OCI-LY7 (cell line): Measurements from ENCODE around the gene EPB41. TPM values are rescaled to one million over a fixed set of nuclear protein-coding genes. Genes with fewer than 3 reads are reported as not detected.

Source experiments
- BruUV-seq: library from RNA; stranded (reverse); fragments of 400-500 nt; replicated peaks from 2 replicates; lab custom pipeline; 2021; lab: Mats Ljungman, UMichigan
- CTCF ChIA-PET: fragments of 300-600 bp; sonication (Branson Sonifier 250); formaldehyde crosslinking; loops from one replicate; lab custom pipeline; 2022; ENCODE audit warnings: antibody characterized with exemption; ENCODE audit not compliant: unreplicated experiment; lab: Charles Lee
- POLR2A ChIA-PET: fragments of 300-600 bp; sonication (Branson Sonifier 250); formaldehyde crosslinking; loops from one replicate; lab custom pipeline; 2022; ENCODE audit warnings: antibody characterized with exemption; lab: Charles Lee
- DNase-seq: peaks from one replicate; pipeline ENCODE4 v3.0.0-alpha.2; 2015; ENCODE audit warnings: low spot score
- H2AFZ ChIP-seq: fragments of 200-600 bp; sonication (generic), shearing (Covaris generic); 2 replicates; pipeline ENCODE4 v1.6.1; 2014; ENCODE audit warnings: mild to moderate bottlenecking, antibody characterized with exemption, low read length, moderate library complexity
- H3K27ac ChIP-seq: fragments of 200-600 bp; sonication (generic); 2 replicates; pipeline ENCODE4 v1.5.1; 2014; ENCODE audit warnings: mixed run types, low read depth, mild to moderate bottlenecking, moderate library complexity, low read length, inconsistent platforms; ENCODE audit not compliant: poor library complexity, severe bottlenecking
- H3K36me3 ChIP-seq: fragments of 200-600 bp; sonication (generic); 2 replicates; pipeline ENCODE4 v1.6.1; 2014; ENCODE audit warnings: mild to moderate bottlenecking, antibody characterized with exemption, low read length, moderate library complexity, mixed read lengths; ENCODE audit not compliant: insufficient read depth
- H3K4me1 ChIP-seq: fragments of 200-600 bp; sonication (generic); 2 replicates; pipeline ENCODE4 v1.5.1; 2014; ENCODE audit warnings: mild to moderate bottlenecking, low read length; ENCODE audit not compliant: insufficient read depth, poor library complexity, severe bottlenecking
- H3K4me2 ChIP-seq: fragments of 200-600 bp; sonication (generic); 2 replicates; pipeline ENCODE4 v1.6.1; 2014; ENCODE audit warnings: mild to moderate bottlenecking, low read length
- H3K4me3 ChIP-seq: fragments of 200-600 bp; sonication (generic); 2 replicates; pipeline ENCODE4 v1.5.1; 2014; ENCODE audit warnings: mild to moderate bottlenecking, low read depth, low read length; ENCODE audit not compliant: poor library complexity, severe bottlenecking
- H3K79me2 ChIP-seq: fragments of 200-600 bp; sonication (generic); 2 replicates; pipeline ENCODE4 v1.6.1; 2016; ENCODE audit warnings: low read depth, mild to moderate bottlenecking, low read length, moderate library complexity, mixed read lengths; ENCODE audit not compliant: insufficient read depth
- H3K9me2 ChIP-seq: fragments of 200-600 bp; sonication (generic); 2 replicates; pipeline ENCODE4 v1.6.1; 2016; ENCODE audit warnings: mild to moderate bottlenecking, low read length, mixed read lengths; ENCODE audit not compliant: insufficient read depth
- H3K9me3 ChIP-seq: fragments of 200-600 bp; sonication (generic); 2 replicates; pipeline ENCODE4 v1.6.1; 2014; ENCODE audit warnings: mild to moderate bottlenecking, mixed run types, low read length, mixed read lengths
- H4K20me1 ChIP-seq: fragments of 200-600 bp; sonication (generic); 2 replicates; pipeline ENCODE4 v1.6.1; 2014; ENCODE audit warnings: mild to moderate bottlenecking, antibody characterized with exemption, low read length, moderate library complexity, mixed read lengths; ENCODE audit not compliant: insufficient read depth
- CTCF ChIP-seq: fragments of 200-600 bp; sonication (generic); conservative IDR thresholded peaks from 2 replicates; pipeline ENCODE4 v1.5.1; 2014; ENCODE audit warnings: mild to moderate bottlenecking, antibody characterized with exemption, low read length, moderate library complexity, mixed read lengths
- EZH2phosphoT487 ChIP-seq: fragments of 200-600 bp; sonication (generic); IDR thresholded peaks from 2 replicates; pipeline ENCODE4 v1.6.1; 2018; ENCODE audit warnings: low read depth, borderline replicate concordance, mild to moderate bottlenecking, mixed run types, antibody characterized with exemption, low read length, moderate library complexity, mixed read lengths
- intact Hi-C: fragments of 100-400 bp; cut with micrococcal nuclease; formaldehyde crosslinking; loops from one replicate; pipeline ENCODE4 v1.10.0; 2022; ENCODE audit not compliant: unreplicated experiment
- total RNA-seq, 2 experiments: library from RNA; depleted of rRNA in 1 of 2; stranded (reverse); fragments of >200 nt in 1 of 2; shearing (Covaris generic) in 1 of 2; gene quantifications; 2 replicates each; pipeline ENCODE4 v1.2.3, GENCODE V29; 2014 to 2022

EPB41 gene
- total RNA-seq, 2 experiments from 2014 or later, result 102 to 103 TPM

GRCh38 chr1:28927648-28928313 is 13.4 kb downstream of the EPB41 start:
- H3K4me2 ChIP-seq, result peak overlapping the region; percentile 92
- peak overlapping the region; percentile 93 for H3K27ac ChIP-seq
- no peaks in the 10 kb centered on the region; the same call in 1 of the 2 replicates for H3K36me3 ChIP-seq
- peak overlapping the region; percentile 64 for H3K4me3 ChIP-seq
- peak; percentile 80 for DNase-seq
- H2AFZ ChIP-seq, result no peak overlapping the region
- H4K20me1 ChIP-seq, result no peaks in the 10 kb centered on the region
- peaks cover 47% of the 10 kb centered on the region for H3K4me1 ChIP-seq
- H3K79me2 ChIP-seq, result peaks cover 89% of the 10 kb centered on the region
- intact Hi-C loops, result loop anchor here (1.0 kb wide), 1 partner anchor 13 kb away; the partner anchor contains the start of gene EPB41
- CTCF ChIA-PET, result no interaction called here
- no peaks in the 10 kb centered on the region for H3K9me3 ChIP-seq
- H3K9me2 ChIP-seq, result no peaks in the 10 kb centered on the region
- BruUV-seq, result TSS peak; percentile 27
- TF ChIP-seq EZH2phosphoT487 (no peak), CTCF (no peak)
- POLR2A ChIA-PET, result interaction anchor here (0.6 to 2.0 kb wide), 9 partner anchors 12 to 346 kb away, joined by 3 to 14 read pairs (median 3); partner anchors contain the start of genes EPB41 and GMEB1

GRCh38 chr1:28928314-28928941 is 14.1 kb downstream of the EPB41 start:
- ChIA-PET CTCF (no interaction called here), POLR2A (interaction anchor here (0.6 to 2.0 kb wide), 5 partner anchors 14 to 346 kb away, joined by 3 to 14 read pairs (median 3); partner anchors contain the start of gene EPB41)
- no peaks in the 10 kb centered on the region for H3K9me3 ChIP-seq
- H2AFZ ChIP-seq, result no peak overlapping the region
- BruUV-seq, result no TSS peak
- intact Hi-C loops, result no loop called here
- H3K79me2 ChIP-seq, result peaks cover 92% of the 10 kb centered on the region
- peak overlapping the region; percentile 64 for H3K4me3 ChIP-seq
- H3K4me1 ChIP-seq, result peaks cover 47% of the 10 kb centered on the region
- no peaks in the 10 kb centered on the region for H3K9me2 ChIP-seq
- no peaks in the 10 kb centered on the region; the same call in 1 of the 2 replicates for H4K20me1 ChIP-seq
- no peaks in the 10 kb centered on the region; the same call in 1 of the 2 replicates for H3K36me3 ChIP-seq
- DNase-seq, result peak; percentile 11
- H3K27ac ChIP-seq, result peak overlapping the region; percentile 93
- no peak for TF ChIP-seq EZH2phosphoT487
- TF ChIP-seq CTCF, result no peak
- peak overlapping the region; percentile 92 for H3K4me2 ChIP-seq
